K562 (cell line): ENCODE measurements around the gene DHTKD1. TPM values are rescaled to one million over a fixed set of nuclear protein-coding genes. Genes with fewer than 3 reads are reported as not detected.
A peak's percentile ranks its signal among the peaks of the same experiment; 100 is the strongest.

Experiments
- CAMTA2 ChIP-seq: fragments of 250-450 bp; sonication (Bioruptor Pico); conservative IDR thresholded peaks from 2 replicates; pipeline ENCODE4 v1.5.1; 2022
- CREBBP ChIP-seq: IDR thresholded peaks from one replicate; pipeline ENCODE4 v1.6.1; 2012; ENCODE audit warnings: low read depth, mild to moderate bottlenecking, control low read depth, inconsistent platforms, low read length
- E2F6 ChIP-seq, 2 experiments: IDR thresholded peaks; 2 replicates each; pipeline ENCODE4 v1.6.1; 2011; ENCODE audit warnings: borderline replicate concordance in 1 of 2, control low read depth in 1 of 2, low read depth in 1 of 2, low read length in 1 of 2, mild to moderate bottlenecking in 1 of 2, mixed read lengths in 1 of 2, moderate library complexity in 1 of 2; ENCODE audit not compliant: insufficient read depth in 1 of 2, insufficient read length in 1 of 2, poor library complexity in 1 of 2, severe bottlenecking in 1 of 2; ENCODE audit errors: extremely low read depth in 1 of 2
- FOXK1 ChIP-seq: sonication (generic); formaldehyde crosslinking; IDR thresholded peaks from 2 replicates; pipeline ENCODE4 v1.8.0; 2022; ENCODE audit warnings: missing genetic modification reagents, mild to moderate bottlenecking, borderline replicate concordance
- HMBOX1 ChIP-seq: sonication (generic); IDR thresholded peaks from 2 replicates; pipeline ENCODE4 v1.6.1; 2016
- MAFF ChIP-seq: IDR thresholded peaks from 2 replicates; pipeline ENCODE4 v1.6.1; 2012; ENCODE audit warnings: low read length, improper control_type of control experiment
- MCM5 ChIP-seq: fragments of 450-650 bp; IDR thresholded peaks from 2 replicates; pipeline ENCODE4 v1.6.1; 2016; ENCODE audit warnings: low read depth
- MNT ChIP-seq, 2 experiments: fragments of 450-650 bp; conservative IDR thresholded peaks; 2 replicates each; pipeline ENCODE4 v1.6.1; 2017; ENCODE audit warnings: mild to moderate bottlenecking in 2 of 2, moderate library complexity in 2 of 2
- SMAD1 ChIP-seq: fragments of 150-350 bp; IDR thresholded peaks from 2 replicates; pipeline ENCODE4 v1.6.1; 2014; ENCODE audit warnings: low read length, low read depth; ENCODE audit not compliant: partially characterized antibody
- SMARCA4 ChIP-seq: fragments of 450-650 bp; IDR thresholded peaks from 2 replicates; pipeline ENCODE4 v1.6.1; 2016
- TRIM28 ChIP-seq: fragments of 450-650 bp; IDR thresholded peaks from 2 replicates; pipeline ENCODE4 v1.6.1; 2017
- ZNF263 ChIP-seq: sonication (generic); formaldehyde crosslinking; IDR thresholded peaks from 2 replicates; pipeline ENCODE4 v1.8.0; 2022; ENCODE audit warnings: mild to moderate bottlenecking, missing genetic modification reagents, borderline replicate concordance
- ZNF318 ChIP-seq, 2 experiments: fragments of 450-650 bp; IDR thresholded peaks; 2 replicates each; pipeline ENCODE4 v1.6.1; 2016; ENCODE audit warnings: mild to moderate bottlenecking in 2 of 2, borderline replicate concordance in 1 of 2, low read depth in 1 of 2, moderate library complexity in 1 of 2
- ZNF431 ChIP-seq: sonication (generic); formaldehyde crosslinking; IDR thresholded peaks from 2 replicates; pipeline ENCODE4 v1.8.0; 2022; ENCODE audit warnings: mild to moderate bottlenecking, missing genetic modification reagents
- ZNF584 ChIP-seq: fragments of 200-800 bp; sonication (Bioruptor generic); IDR thresholded peaks from 2 replicates; pipeline ENCODE4 v1.6.1; 2016; ENCODE audit warnings: low read depth, mild to moderate bottlenecking, missing genetic modification characterization, missing compliant biosample characterization
- polyA plus RNA-seq, 8 experiments: library from polyadenylated mRNA; depleted of rRNA in 4 of 8; stranded (reverse) in 5 of 8; unstranded in 3 of 8; fragments of >200 nt; fragmentation: Nextera tagmentation in 2 of 8; fragmentation: Illumina TruSeq in 1 of 8; extraction: Ambion mirVana in 2 of 8; extraction: Trizol in 1 of 8; gene quantifications; 2 replicates each; pipeline versions ENCODE4 v1.2.1 to v1.2.3, GENCODE V29; 2011 to 2014; ENCODE audit warnings: inconsistent platforms in 1 of 8, missing spikeins in 1 of 8
- total RNA-seq, 7 experiments: library from RNA; depleted of rRNA in 6 of 7; stranded (reverse); fragments of >200 nt in 6 of 7; fragmentation: Illumina TruSeq in 2 of 7; extraction: Trizol in 2 of 7; gene quantifications; 2 replicates each; pipeline versions ENCODE4 v1.2.1 to v1.2.3, GENCODE V29; 2011 to 2021; ENCODE audit warnings: low replicate concordance in 1 of 7

DHTKD1 gene
- total and polyA plus RNA-seq, 9 of the 15 experiments (the other 6 are each of a cell fraction or from before 2014, with no cell fraction given): 3.1 to 19.7 (median 6.8) TPM

- TF ChIP-seq E2F6 (IDR thresholded peaks at IDR 0.05; ENCODE audit: borderline replicate concordance in 1 of 2, extremely low read depth in 1 of 2, insufficient read depth in 1 of 2, insufficient read length in 1 of 2, low read depth in 1 of 2, low read length in 1 of 2, poor library complexity in 1 of 2, severe bottlenecking in 1 of 2) (peak; percentile 84 to 91), SMAD1 (no peak), ZNF584 (CRISPR knock-in tag) (no peak), CREBBP (no peak), CAMTA2 (no peak), FOXK1 (CRISPR knock-in tag) (no peak), MAFF (no peak), SMARCA4 (no peak), MNT (conservative IDR thresholded peaks at IDR 0.05) (peak; percentile 12 to 74; a peak in 3 of 4 replicates), HMBOX1 (no peak), MCM5 (no peak), ZNF263 (CRISPR knock-in tag) (no peak), ZNF318 (IDR thresholded peaks at IDR 0.05; ENCODE audit: borderline replicate concordance in 1 of 2, low read depth in 1 of 2) (no peak), ZNF431 (CRISPR knock-in tag) (no peak), TRIM28 (peak; percentile 82)
Observed at GRCh38 chr10:12068449-12069269, at the start of gene DHTKD1 (continued).
